Hippocampal formation (tissue), 2 donors: Measurements from ENCODE around the gene LKAAEAR1.

Source experiments
- DNase-seq, 2 donors: peaks; one replicate each; lab custom pipeline; 2025; lab: John Stamatoyannopoulos, UW

The LKAAEAR1 gene

DNA sequence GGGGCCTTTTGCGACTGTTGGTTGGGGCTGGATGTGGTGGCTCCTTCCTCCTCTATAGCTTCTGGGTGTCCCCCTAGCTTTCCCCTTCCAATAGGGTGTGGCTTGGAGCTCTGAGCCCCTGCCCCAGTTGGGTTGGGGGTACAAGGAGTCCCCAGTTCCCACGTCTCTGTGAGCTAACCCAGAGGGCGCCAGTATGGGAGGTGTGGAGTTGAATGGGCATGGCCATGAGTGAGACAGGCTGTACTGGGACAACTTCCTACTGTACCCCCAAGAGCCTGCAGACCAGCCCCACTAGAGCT, 47.0 kb downstream of the LKAAEAR1 start:
- DNase-seq, result no peak

GRCh38 chr20:64036346-64037198, 47.6 kb downstream of the LKAAEAR1 start:
- DNase-seq, result no peak

- no peak for DNase-seq
These were observed 48.3 kb downstream of the LKAAEAR1 start, which contains the start of gene C20orf204 for GRCh38 chr20:64035933-64036345. TSS of gene C20orf204 (plus strand) at chr20:64036182. CDS start at chr20:64036324, 142 bp downstream.

DNA sequence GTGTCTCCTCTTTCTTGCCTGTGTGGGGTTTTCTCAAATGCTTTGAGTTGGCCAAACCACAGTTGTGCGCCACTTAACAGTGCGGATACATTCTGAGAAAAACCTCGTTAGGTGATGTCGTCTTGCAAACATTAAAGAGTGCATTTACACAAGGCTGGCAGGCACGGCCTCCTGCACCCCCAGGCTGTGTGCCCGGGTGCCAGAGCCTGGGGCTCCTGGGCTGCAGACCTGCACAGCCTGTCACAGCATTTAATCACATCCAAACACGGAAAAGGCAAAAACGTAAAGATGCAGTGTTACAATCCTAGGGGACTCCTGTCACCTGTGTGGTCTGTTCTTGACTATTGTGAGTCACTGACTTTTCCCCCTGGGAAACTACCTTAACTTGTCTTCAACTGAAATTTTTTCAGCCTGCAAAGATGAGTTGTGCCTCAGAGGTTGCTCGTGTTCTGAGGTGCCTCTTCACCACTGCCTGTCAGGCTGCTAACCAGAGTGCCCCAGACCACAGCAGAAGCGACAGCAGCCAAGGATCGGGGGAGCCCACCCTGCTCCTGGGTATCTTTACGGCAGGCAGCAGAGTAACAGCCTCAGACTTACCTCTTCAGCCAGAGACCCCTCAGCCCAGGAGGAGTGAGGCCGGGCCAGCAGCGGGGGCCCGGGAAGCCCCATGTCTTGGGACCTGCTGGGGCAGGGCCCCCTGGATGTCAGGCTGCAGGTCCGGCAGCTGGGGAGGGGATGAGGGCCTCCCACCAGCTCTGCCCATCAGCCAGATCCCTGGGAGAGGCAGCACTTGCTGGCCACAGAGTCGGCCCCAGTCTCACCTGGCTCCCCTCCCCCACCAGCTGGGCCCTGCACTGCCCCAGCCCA, 48.9 kb downstream of the LKAAEAR1 start:
- DNase-seq, result no peak

- no peak for DNase-seq
These were observed 50.2 kb downstream of the LKAAEAR1 start for GRCh38 chr20:64033981-64034493.
